WTC11 (cell line): Measurements from ENCODE around the gene ARL15.

Source experiments
- CTCF ChIP-seq: fragments of 200-600 bp; IDR thresholded peaks from 2 replicates; pipeline ENCODE4 v1.8.0; 2022; ENCODE audit warnings: antibody characterized with exemption
- FOXP4 ChIP-seq: sonication (generic); formaldehyde crosslinking; IDR thresholded peaks from 2 replicates; pipeline ENCODE4 v1.8.0; 2022; ENCODE audit warnings: mild to moderate bottlenecking, missing genetic modification reagents
- GABPB1 ChIP-seq: sonication (generic); formaldehyde crosslinking; IDR thresholded peaks from 2 replicates; pipeline ENCODE4 v1.8.1; 2023; ENCODE audit warnings: mild to moderate bottlenecking, missing genetic modification reagents
- NR3C1 ChIP-seq: sonication (generic); formaldehyde crosslinking; conservative IDR thresholded peaks from 2 replicates; pipeline ENCODE4 v1.8.1; 2023; ENCODE audit warnings: low read depth, mild to moderate bottlenecking, missing genetic modification reagents

- TF ChIP-seq CTCF (peak; percentile 26; the same call in 1 of the 2 replicates), GABPB1 (CRISPR knock-in tag) (no peak), FOXP4 (CRISPR knock-in tag) (no peak), NR3C1 (CRISPR knock-in tag) (no peak)
Observed at GRCh38 chr5:54217826-54218503, 92.4 kb downstream of the ARL15 start.
